Activated naive CD8-positive, alpha-beta T cell (primary cell): ENCODE measurements around the gene DLX5.

ENCODE experiments used
- H3K27ac Mint-ChIP-seq: one replicate; pipeline ENCODE4 v1.8.0; 2021; ENCODE audit warnings: mixed read lengths
- H3K27me3 Mint-ChIP-seq: one replicate; pipeline ENCODE4 v1.8.0; 2021; ENCODE audit warnings: mixed read lengths
- H3K36me3 Mint-ChIP-seq: one replicate; pipeline ENCODE4 v1.8.0; 2021; ENCODE audit warnings: mixed read lengths
- H3K4me1 Mint-ChIP-seq: one replicate; pipeline ENCODE4 v1.8.0; 2021; ENCODE audit warnings: low read depth, mixed read lengths
- H3K4me3 Mint-ChIP-seq: one replicate; pipeline ENCODE4 v1.8.0; 2021; ENCODE audit warnings: mild to moderate bottlenecking, mixed read lengths
- H3K9me3 Mint-ChIP-seq: one replicate; pipeline ENCODE4 v1.8.0; 2021; ENCODE audit warnings: low read depth, mixed read lengths

The DLX5 gene

DNA sequence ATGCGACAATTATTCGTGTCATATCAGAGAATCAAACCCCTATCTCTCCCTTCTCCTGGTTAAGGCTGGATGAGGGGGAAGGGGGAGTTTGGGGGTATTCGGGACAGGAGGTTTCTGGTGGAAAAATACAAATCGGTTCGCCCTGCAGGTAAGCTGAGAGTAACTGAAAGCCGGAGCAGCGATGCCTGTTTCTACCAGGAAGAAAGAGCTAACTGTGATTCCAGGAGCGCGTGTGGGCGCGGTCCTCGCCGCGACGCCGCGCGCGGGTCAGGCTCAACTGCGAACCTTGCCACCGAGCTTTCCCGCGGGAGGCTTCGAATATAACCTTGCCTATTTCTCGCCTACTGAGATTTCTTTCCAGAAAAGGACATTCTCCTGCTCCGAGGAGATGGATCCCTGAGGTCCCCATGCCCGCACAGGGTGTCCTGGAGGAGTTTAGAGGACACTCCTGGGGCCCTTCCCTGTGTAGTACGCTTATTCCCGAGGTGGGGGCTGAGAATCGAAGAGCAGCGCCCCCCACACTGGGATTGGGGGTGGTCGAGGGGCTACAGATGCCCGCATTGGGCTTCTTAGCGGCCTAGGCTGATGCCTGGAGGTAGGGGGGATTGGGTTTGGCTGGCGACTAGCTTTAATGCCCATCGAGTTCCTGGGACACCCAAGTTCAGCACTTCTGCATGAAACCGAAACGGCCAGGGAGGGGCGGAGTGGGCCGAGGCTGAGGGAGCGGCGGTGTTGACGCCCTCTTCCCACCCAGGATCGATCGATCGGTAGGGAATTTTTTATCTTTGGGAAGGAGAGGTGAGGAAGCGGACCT is 32.2 kb downstream of the DLX5 start:
- peaks cover 63% of the 10 kb centered on the region for H3K27me3 Mint-ChIP-seq
- H3K27ac Mint-ChIP-seq, result no peak overlapping the region
- H3K36me3 Mint-ChIP-seq, result peaks cover 4% of the 10 kb centered on the region
- peaks cover 5% of the 10 kb centered on the region for H3K4me1 Mint-ChIP-seq
- H3K4me3 Mint-ChIP-seq, result peak overlapping the region; percentile 23
- no peaks in the 10 kb centered on the region for H3K9me3 Mint-ChIP-seq

DNA sequence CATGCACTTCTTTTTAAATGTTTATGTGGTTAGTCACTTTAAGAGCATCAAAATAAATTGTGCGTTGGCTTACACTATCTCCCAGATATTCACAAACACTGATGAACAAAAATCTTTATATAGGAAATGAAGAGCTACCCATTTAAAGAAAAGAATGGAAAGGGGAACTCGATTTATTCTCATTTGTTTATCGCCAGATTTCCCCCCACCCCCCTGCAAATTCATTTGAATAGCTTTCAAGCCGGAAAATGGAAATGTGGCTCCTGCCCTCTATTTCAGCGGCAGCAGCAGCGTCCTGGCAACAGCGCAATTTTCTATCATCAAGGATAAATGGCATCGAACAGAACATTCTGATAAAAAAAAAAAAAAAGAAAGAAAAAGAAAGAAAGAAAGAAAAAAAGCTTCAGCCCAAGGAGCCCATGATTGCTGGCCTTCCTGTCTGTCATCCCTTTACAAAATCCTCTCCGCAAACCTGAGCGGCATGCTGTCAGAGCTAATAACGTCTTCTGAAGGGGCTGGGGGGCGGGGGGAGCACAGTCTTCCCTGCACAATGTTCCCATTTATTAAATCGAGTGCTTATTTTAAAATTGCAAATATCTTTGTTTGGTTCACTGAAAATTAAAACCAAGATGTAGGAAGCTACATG is 33.0 kb downstream of the DLX5 start:
- Mint-ChIP-seq H3K4me1 (peaks cover 5% of the 10 kb centered on the region), H3K27me3 (peaks cover 63% of the 10 kb centered on the region), H3K4me3 (no peak overlapping the region), H3K36me3 (peaks cover 4% of the 10 kb centered on the region), H3K9me3 (no peaks in the 10 kb centered on the region), H3K27ac (no peak overlapping the region)

DNA sequence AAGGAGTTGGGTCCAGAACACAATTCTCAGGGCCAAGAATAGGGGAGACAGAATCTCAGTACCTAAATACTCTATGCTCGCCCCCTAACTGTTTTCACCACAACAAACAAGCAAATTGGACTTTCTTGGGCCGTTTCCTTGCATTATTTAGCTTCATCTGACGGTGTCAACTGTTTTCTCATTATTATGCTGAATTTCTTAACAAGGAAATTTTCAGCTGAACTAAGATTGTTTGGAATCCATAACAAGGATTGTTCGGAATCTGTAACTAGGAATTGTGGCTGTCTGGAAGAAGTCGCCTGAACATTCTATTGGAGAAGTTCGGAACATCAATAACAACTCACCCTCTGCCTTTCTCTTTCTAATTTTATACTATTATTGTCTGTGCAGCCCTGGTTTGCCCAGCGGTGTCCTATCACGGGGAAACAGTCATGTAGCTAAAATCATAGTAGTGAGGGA is 34.7 kb downstream of the DLX5 start:
- H3K4me3 Mint-ChIP-seq, result no peak overlapping the region
- no peaks in the 10 kb centered on the region for H3K9me3 Mint-ChIP-seq
- peaks cover 4% of the 10 kb centered on the region for H3K36me3 Mint-ChIP-seq
- H3K27ac Mint-ChIP-seq, result no peak overlapping the region
- peaks cover 63% of the 10 kb centered on the region for H3K27me3 Mint-ChIP-seq
- H3K4me1 Mint-ChIP-seq, result peaks cover 5% of the 10 kb centered on the region

DNA sequence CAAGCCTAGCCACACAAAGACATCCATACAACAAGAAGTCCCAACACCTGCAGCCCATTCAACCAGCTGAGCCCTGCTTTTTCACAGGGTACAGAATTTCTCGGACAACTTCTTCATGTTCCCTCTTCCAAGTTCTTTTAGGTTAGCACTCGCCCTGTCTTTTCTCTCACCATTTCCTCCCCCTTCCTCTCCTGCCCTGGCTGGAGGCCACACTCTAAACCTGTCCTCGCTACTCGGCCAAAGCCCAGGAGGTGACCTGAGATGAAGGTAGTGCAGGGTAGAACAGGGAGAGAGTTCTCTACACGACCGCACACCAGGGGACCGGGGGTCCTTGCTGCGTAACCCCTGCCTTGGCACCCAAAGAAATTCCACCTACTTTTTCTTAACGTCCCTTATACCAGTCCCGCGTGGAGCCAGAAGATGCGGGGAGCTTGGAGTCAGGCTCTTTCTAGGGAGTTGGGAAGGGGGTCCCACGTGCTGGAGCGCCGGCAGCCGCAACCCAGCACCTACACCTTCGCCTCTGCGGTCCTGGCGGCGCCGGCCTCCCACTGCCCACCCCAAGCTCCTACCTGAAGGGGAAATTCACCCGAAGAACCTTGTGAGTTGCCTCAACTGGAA is 35.3 kb downstream of the DLX5 start:
- peaks cover 63% of the 10 kb centered on the region for H3K27me3 Mint-ChIP-seq
- no peak overlapping the region for H3K4me3 Mint-ChIP-seq
- peaks cover 5% of the 10 kb centered on the region for H3K4me1 Mint-ChIP-seq
- H3K27ac Mint-ChIP-seq, result no peak overlapping the region
- H3K36me3 Mint-ChIP-seq, result peaks cover 4% of the 10 kb centered on the region
- no peaks in the 10 kb centered on the region for H3K9me3 Mint-ChIP-seq

DNA sequence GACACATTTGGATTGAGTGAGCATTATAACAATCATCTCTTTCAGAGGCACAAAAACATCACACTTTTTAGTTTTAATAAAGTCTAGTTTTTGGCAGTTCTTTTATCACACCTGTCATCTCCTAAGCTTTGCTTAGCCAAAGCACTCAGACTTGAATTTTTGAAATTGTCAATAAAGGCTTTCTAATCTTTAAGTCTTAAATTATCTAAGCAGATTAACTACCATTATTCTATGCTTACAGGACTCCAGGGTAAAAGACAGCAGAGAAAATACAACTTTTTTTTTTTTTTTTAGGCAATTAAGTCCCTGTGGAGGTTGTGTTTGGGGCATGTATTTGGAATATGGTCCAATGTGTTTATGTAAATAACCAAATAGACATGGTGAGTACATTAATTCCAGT is 36.9 kb downstream of the DLX5 start:
- Mint-ChIP-seq H3K4me1 (peaks cover 4% of the 10 kb centered on the region), H3K36me3 (peaks cover under 1% of the 10 kb centered on the region), H3K4me3 (no peak overlapping the region), H3K9me3 (peaks cover 6% of the 10 kb centered on the region), H3K27me3 (peaks cover 53% of the 10 kb centered on the region), H3K27ac (no peak overlapping the region)

DNA sequence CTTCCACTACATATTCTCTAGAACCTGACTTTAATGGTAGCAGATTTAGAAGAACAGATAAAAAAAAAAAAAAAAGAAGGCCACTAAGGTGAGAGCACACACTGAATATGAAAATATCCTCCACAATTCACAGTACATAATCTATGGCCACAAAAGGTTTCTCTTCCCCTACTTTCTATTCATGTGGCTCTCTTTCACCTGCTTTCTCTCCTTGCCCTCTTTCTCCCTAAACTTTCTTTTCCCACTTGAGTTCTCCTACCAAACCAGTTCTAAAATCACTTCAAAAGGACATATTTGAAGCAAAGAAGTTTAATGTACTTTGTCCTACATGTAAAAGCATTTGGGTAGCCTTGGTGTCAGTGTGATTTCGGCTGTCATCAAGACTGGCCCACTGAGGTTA is 37.7 kb downstream of the DLX5 start:
- H3K36me3 Mint-ChIP-seq, result no peaks in the 10 kb centered on the region
- peaks cover 1% of the 10 kb centered on the region for H3K4me1 Mint-ChIP-seq
- peaks cover 6% of the 10 kb centered on the region for H3K9me3 Mint-ChIP-seq
- no peak overlapping the region for H3K4me3 Mint-ChIP-seq
- H3K27me3 Mint-ChIP-seq, result peaks cover 52% of the 10 kb centered on the region
- H3K27ac Mint-ChIP-seq, result no peak overlapping the region

DNA sequence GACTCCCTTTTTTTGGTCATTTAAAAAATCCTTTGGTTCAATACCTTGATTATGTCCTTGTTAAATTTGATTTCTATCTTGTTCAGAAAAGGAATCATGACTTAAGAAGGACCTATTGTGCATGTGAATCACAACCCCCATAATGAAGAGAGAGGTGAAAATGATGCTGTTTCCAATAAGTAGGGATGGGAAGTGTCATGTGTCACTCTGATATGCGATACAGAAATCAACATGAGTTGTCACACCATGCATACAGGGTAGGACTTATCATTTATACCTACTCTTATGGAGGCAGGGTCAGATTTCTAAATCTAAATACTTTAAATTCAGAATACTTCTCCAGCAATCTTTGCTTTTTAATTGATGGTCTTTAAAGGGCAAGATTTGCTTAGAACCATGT is 38.6 kb downstream of the DLX5 start:
- no peak overlapping the region for H3K27ac Mint-ChIP-seq
- no peaks in the 10 kb centered on the region for H3K36me3 Mint-ChIP-seq
- H3K9me3 Mint-ChIP-seq, result peaks cover 6% of the 10 kb centered on the region
- peaks cover 1% of the 10 kb centered on the region for H3K4me1 Mint-ChIP-seq
- H3K4me3 Mint-ChIP-seq, result no peak overlapping the region
- peaks cover 55% of the 10 kb centered on the region for H3K27me3 Mint-ChIP-seq

DNA sequence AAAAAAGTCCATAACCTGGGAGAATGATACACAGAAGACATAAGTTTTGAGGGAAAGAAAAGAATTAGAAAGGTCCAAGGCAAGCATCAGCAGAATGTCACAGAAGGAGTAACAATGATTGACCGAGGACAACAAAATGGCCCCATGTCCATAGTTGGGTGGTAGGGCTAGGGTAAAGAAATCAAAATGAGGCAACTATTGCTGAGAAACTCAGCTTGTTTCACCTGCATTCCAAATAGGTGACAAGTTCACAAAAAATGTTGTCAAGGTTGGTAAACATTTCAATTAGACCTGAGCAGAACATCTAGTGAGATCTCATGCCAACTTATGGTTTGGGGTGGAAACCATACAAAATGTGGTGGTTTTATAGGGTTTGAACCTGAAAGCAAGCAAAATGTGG is 42.0 kb downstream of the DLX5 start:
- Mint-ChIP-seq H3K27me3 (peaks cover 35% of the 10 kb centered on the region), H3K9me3 (peaks cover 6% of the 10 kb centered on the region), H3K4me3 (no peak overlapping the region), H3K27ac (no peak overlapping the region), H3K4me1 (no peaks in the 10 kb centered on the region), H3K36me3 (no peaks in the 10 kb centered on the region)

DNA sequence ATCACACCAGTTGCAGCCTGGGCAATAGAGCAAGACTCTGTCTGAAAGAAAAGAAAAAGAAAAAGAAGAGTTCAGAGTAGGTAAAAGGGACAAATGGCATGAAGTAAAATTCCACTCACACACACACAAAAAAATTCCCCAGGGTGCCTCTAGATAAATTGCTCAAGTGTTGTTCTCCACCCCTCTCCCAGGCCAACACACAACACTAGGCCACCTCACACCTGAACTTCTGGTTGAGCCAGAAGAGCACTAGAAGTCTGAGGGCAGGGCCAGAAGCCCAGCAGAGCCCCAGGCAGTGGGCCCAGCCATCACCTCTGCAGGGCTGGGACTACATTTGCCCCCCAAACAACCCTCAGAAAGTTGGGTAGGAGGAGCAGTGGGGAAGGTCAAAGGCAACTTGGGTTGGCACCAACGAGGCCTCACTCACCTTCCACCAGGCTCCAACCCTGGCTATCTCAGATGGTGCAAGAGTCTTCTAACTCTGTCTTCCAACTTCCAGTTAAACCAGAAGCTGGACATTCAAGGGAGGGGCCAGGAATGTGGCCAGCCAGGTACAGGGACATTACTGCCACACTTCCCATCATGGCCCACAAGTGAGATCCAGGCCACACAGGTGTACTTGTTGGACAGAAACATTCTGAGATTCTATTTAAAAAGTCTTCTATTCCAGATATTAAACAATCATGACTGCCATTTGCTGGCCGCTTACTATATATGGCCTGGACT is 44.9 kb downstream of the DLX5 start:
- Mint-ChIP-seq H3K27me3 (peaks cover 27% of the 10 kb centered on the region), H3K4me1 (no peaks in the 10 kb centered on the region), H3K9me3 (peaks cover 6% of the 10 kb centered on the region), H3K36me3 (no peaks in the 10 kb centered on the region), H3K4me3 (no peak overlapping the region), H3K27ac (no peak overlapping the region)

DNA sequence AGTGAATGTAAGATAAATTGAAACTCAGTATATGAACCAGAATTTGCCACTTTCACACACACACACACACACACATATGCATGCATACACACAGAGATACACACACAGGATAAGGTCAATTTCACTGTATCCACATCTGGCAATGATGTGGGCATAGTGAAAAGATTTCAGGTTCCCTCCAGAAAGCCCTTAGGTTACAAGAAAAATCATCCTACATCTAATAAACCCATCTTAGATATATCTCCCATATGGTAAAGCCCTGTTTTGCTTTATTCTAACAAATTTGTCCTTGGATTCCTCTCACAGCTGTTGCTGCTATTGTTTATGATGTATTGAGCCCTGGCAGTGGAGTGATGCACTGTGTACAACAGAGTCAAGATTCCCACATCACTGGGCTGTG is 47.2 kb downstream of the DLX5 start:
- Mint-ChIP-seq H3K27me3 (peaks cover 19% of the 10 kb centered on the region), H3K4me3 (no peak overlapping the region), H3K4me1 (no peaks in the 10 kb centered on the region), H3K36me3 (no peaks in the 10 kb centered on the region), H3K9me3 (no peaks in the 10 kb centered on the region), H3K27ac (no peak overlapping the region)

DNA sequence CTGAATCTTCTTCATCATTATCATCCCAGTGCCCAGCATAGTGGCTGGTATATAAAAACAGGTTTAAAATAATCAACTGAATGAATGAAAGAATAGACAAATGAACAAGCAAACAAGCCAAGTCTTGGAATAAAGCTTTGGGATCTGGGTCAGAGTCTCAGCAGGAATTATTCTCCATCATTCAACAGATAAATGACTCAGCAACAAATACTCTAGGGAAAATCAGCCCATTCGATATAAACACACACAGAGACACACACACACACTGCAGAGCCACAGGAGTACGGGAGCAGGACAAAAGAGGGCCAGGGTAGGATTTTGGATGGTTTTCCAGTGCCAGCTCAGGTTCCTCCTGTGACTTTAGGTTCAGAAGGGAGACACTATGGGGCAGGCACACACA is 48.5 kb downstream of the DLX5 start:
- Mint-ChIP-seq H3K4me3 (no peak overlapping the region), H3K36me3 (no peaks in the 10 kb centered on the region), H3K4me1 (no peaks in the 10 kb centered on the region), H3K27me3 (peaks cover 17% of the 10 kb centered on the region), H3K27ac (no peak overlapping the region), H3K9me3 (no peaks in the 10 kb centered on the region)

DNA sequence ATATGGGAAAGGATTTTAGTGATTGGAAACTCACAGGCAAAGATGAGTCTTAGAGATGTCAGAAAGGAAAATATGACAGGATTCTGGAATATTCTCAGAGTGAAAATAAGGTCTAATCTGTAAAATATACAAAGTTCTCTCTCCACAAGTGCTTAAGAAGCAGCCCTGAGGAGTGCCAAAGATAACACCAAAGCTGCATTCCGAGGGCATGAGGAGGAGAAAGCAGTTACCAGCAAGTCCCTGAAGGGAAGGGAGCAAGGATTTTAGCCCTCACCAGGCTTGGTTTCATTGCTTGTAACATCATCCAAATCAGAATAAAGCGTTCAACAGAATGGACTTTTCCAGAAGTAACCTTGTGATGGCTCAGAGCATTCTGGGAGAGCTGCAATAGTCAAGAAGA is 50.6 kb downstream of the DLX5 start:
- H3K36me3 Mint-ChIP-seq, result no peaks in the 10 kb centered on the region
- H3K4me3 Mint-ChIP-seq, result no peak overlapping the region
- H3K9me3 Mint-ChIP-seq, result no peaks in the 10 kb centered on the region
- no peak overlapping the region for H3K27ac Mint-ChIP-seq
- no peaks in the 10 kb centered on the region for H3K4me1 Mint-ChIP-seq
- H3K27me3 Mint-ChIP-seq, result peaks cover 21% of the 10 kb centered on the region

DNA sequence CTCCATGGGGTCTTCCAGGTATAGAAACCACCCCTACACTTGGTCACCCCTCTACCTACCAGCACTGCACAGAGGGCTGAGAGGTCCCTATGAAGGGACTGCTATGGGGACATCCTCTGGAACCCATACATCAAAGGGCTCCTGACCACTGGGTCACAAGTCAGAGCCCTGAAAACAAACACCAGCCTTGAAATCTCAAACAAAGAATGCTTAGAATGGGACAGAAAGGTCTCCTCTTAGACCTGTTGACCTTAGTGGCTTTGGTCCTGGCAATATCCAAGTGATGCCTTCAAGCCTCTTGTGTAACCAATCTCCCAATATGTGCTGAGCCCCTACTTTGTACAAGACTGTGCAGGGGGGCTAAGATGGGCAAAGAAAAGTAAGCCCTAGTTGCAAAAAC is 53.9 kb downstream of the DLX5 start:
- Mint-ChIP-seq H3K27me3 (peaks cover 22% of the 10 kb centered on the region), H3K9me3 (peaks cover 5% of the 10 kb centered on the region), H3K4me1 (no peaks in the 10 kb centered on the region), H3K36me3 (no peaks in the 10 kb centered on the region), H3K27ac (no peak overlapping the region), H3K4me3 (no peak overlapping the region)
